Ovary (tissue), 3 donors: ENCODE results near the gene TOX3.

Source experiments
- CTCF ChIP-seq, 3 donors: fragments of 450-650 bp in 2 of 3; fragments of 200-600 bp in 1 of 3; IDR thresholded peaks; one replicate each; pipeline versions ENCODE4 v1.5.1 to v1.8.0; 2016 to 2022; ENCODE audit warnings: antibody characterized with exemption in 3 of 3, mild to moderate bottlenecking in 1 of 3
- EP300 ChIP-seq: sonication (generic); formaldehyde crosslinking; IDR thresholded peaks from one replicate; pipeline ENCODE4 v1.6.1; 2017; ENCODE audit warnings: antibody characterized with exemption
- POLR2A ChIP-seq: fragments of 450-650 bp; IDR thresholded peaks from one replicate; pipeline ENCODE4 v1.6.1; 2017; ENCODE audit warnings: antibody characterized with exemption, mild to moderate bottlenecking, moderate library complexity
- donor health status: DM: no; HTN: no; CAD: no.

GRCh38 chr16:52591934-52592592, 45.1 kb upstream of the TOX3 start:
- TF ChIP-seq POLR2A = no peak
- TF ChIP-seq CTCF (IDR thresholded peaks at IDR 0.05) = no peak
- no peak for TF ChIP-seq EP300
